Endothelial cell of umbilical vein (primary cell): ENCODE data around the gene ZNF597. TPM values are rescaled to one million over a fixed set of nuclear protein-coding genes. Genes with fewer than 3 reads are reported as not detected.

ENCODE experiments used
- Bru-seq: library from RNA; stranded (reverse); fragments of 400-500 nt; gene quantifications from one replicate; lab custom pipeline; 2021; lab: Mats Ljungman, UMichigan
- BruChase-seq, 2 experiments: library from RNA; stranded (reverse); fragments of 400-500 nt; gene quantifications; one replicate each; lab custom pipeline; 2021; lab: Mats Ljungman, UMichigan
- BruUV-seq: library from RNA; stranded (reverse); fragments of 400-500 nt; replicated peaks from 2 replicates; lab custom pipeline; 2021; lab: Mats Ljungman, UMichigan
- CTCF ChIA-PET: fragments of 300-600, 350-600 bp; sonication (Branson Sonifier 250); formaldehyde crosslinking; loops from one replicate; lab custom pipeline; 2021; ENCODE audit warnings: antibody characterized with exemption, inconsistent platforms; lab: Charles Lee
- POLR2A ChIA-PET: fragments of 300-600, 350-600 bp; sonication (Branson Sonifier 250); formaldehyde crosslinking; loops from one replicate; lab custom pipeline; 2021; ENCODE audit warnings: antibody characterized with exemption, inconsistent platforms; lab: Charles Lee
- DNase-seq: peaks from one replicate; pipeline ENCODE4 v3.0.0-alpha.2; 2011; ENCODE audit warnings: low read depth, low spot score
- FAIRE-seq: peaks from 2 replicates; lab custom pipeline; 2011; peaks lifted over from hg19 to GRCh38; lab: Jason Lieb, UNC
- H2AFZ ChIP-seq: 2 replicates; pipeline ENCODE4 v1.6.0; 2012; ENCODE audit warnings: low read depth, low read length, control low read depth, inconsistent platforms
- H3K27ac ChIP-seq: 2 replicates; pipeline ENCODE4 v1.5.1; 2011; ENCODE audit warnings: low read depth, mild to moderate bottlenecking, control low read depth, low read length, moderate library complexity; ENCODE audit not compliant: insufficient read depth
- H3K27me3 ChIP-seq, 2 experiments: 2 replicates each; pipeline versions ENCODE4 v1.6.0 to v1.6.1; 2011; ENCODE audit warnings: low read length in 2 of 2, mixed read lengths in 1 of 2; ENCODE audit not compliant: control insufficient read depth in 2 of 2, insufficient read depth in 2 of 2
- H3K36me3 ChIP-seq, 2 experiments: 2 replicates in 1 of 2; 3 replicates in 1 of 2; pipeline ENCODE4 v1.5.1; 2011; ENCODE audit warnings: low read length in 2 of 2, mild to moderate bottlenecking in 1 of 2, moderate library complexity in 1 of 2; ENCODE audit not compliant: control insufficient read depth in 2 of 2, insufficient read depth in 2 of 2; ENCODE audit errors: extremely low read depth in 1 of 2
- H3K4me1 ChIP-seq: 3 replicates; pipeline ENCODE4 v1.5.1; 2011; ENCODE audit warnings: mild to moderate bottlenecking, low read length; ENCODE audit not compliant: control insufficient read depth, insufficient read depth; ENCODE audit errors: extremely low read depth
- H3K4me2 ChIP-seq: 2 replicates; pipeline ENCODE4 v1.6.1; 2011; ENCODE audit warnings: low read length, control low read depth, mixed read lengths; ENCODE audit not compliant: insufficient read depth
- H3K4me3 ChIP-seq, 3 experiments: fragments of 200-600 bp in 1 of 3; sonication (generic), shearing (Covaris generic) in 1 of 3; replicated peaks in 1 of 3; 2 replicates each; pipeline ENCODE4 v1.5.1; 2011 to 2016; ENCODE audit warnings: control low read depth in 3 of 3, low read length in 3 of 3, mild to moderate bottlenecking in 2 of 3, inconsistent platforms in 1 of 3, low read depth in 1 of 3, moderate library complexity in 1 of 3; ENCODE audit not compliant: insufficient read depth in 1 of 3
- H3K79me2 ChIP-seq: 2 replicates; pipeline ENCODE4 v1.6.0; 2012; ENCODE audit warnings: low read length, inconsistent platforms; ENCODE audit not compliant: control insufficient read depth, insufficient read depth
- H3K9ac ChIP-seq: replicated peaks from 2 replicates; pipeline ENCODE3; 2011; ENCODE audit warnings: low read length, control low read depth; ENCODE audit not compliant: insufficient read depth; ENCODE audit errors: extremely low read depth
- H3K9me1 ChIP-seq: replicated peaks from 3 replicates; pipeline ENCODE4 v1.6.0; 2011; ENCODE audit warnings: mild to moderate bottlenecking, low read length; ENCODE audit not compliant: control insufficient read depth, insufficient read depth; ENCODE audit errors: extremely low read depth
- H3K9me3 ChIP-seq: replicated peaks from 2 replicates; pipeline ENCODE4 v1.5.1; 2012; ENCODE audit warnings: low read length, inconsistent platforms; ENCODE audit not compliant: control insufficient read depth, insufficient read depth
- H4K20me1 ChIP-seq: replicated peaks from 2 replicates; pipeline ENCODE3; 2011; ENCODE audit warnings: mild to moderate bottlenecking, low read length; ENCODE audit not compliant: control insufficient read depth, insufficient read depth; ENCODE audit errors: extremely low read depth
- EZH2 ChIP-seq: IDR thresholded peaks from 2 replicates; pipeline ENCODE4 v1.6.1; 2012; ENCODE audit warnings: borderline replicate concordance, low read depth, mild to moderate bottlenecking, moderate library complexity, low read length, inconsistent platforms; ENCODE audit not compliant: severe bottlenecking
- POLR2AphosphoS5 ChIP-seq: IDR thresholded peaks from 2 replicates; pipeline ENCODE4 v1.6.1; 2012; ENCODE audit warnings: low read depth, mild to moderate bottlenecking, control low read depth, low read length, moderate library complexity; ENCODE audit not compliant: insufficient read depth
- dilution Hi-C: fragments of 300-500 bp; cut with MboI; formaldehyde crosslinking; loops from one replicate; pipeline ENCODE4 v1.15.0; 2019; ENCODE audit warnings: low sequenced_read_pairs; ENCODE audit not compliant: extremely low pct_ligation_motif_present
- intact Hi-C: fragments of 100-400 bp; cut with micrococcal nuclease; formaldehyde crosslinking; loops from one replicate; pipeline ENCODE4 v1.10.0; 2022
- long read RNA-seq: library from polyadenylated mRNA; stranded (forward); transcript quantifications from one replicate; pipeline ENCODE4 v2.0.0, GENCODE V29; 2021
- polyA minus RNA-seq, 3 experiments: library from RNA; depleted of rRNA, polyadenylated mRNA; stranded (reverse); fragments of >200 nt; gene quantifications; 1 replicate in 1 of 3; 2 replicates in 2 of 3; pipeline ENCODE4 v1.2.3, GENCODE V29; 2011
- polyA plus RNA-seq, 4 experiments: library from polyadenylated mRNA; depleted of rRNA in 3 of 4; stranded (reverse) in 3 of 4; unstranded in 1 of 4; fragments of >200 nt; gene quantifications; 2 replicates each; pipeline versions ENCODE4 v1.2.1 to v1.2.3, GENCODE V29; 2011 to 2012; ENCODE audit warnings: missing spikeins in 1 of 4
- total RNA-seq: library from RNA; stranded (reverse); gene quantifications from 2 replicates; pipeline ENCODE4 v1.2.3, GENCODE V29; 2021

The ZNF597 gene
- total RNA-seq = 1.4 and 1.9 TPM in 2 replicates
- 0.72 and 0.75 TPM in 2 replicates for polyA plus RNA-seq
- 0.72 and 1.0 TPM in 2 replicates for polyA plus RNA-seq (2011; cell fraction: cytosol; rRNA removed)
- 1.4 and 1.7 TPM in 2 replicates for polyA plus RNA-seq (2011; cell fraction: nucleus; rRNA removed)
- 1.5 and 1.7 TPM in 2 replicates for polyA plus RNA-seq (2012)
- 1.7 and 2.0 TPM in 2 replicates for polyA minus RNA-seq
- 0.82 TPM for polyA minus RNA-seq (2011; cell fraction: cytosol; rRNA and poly(A)+ RNA removed)
- 2.0 and 2.2 TPM in 2 replicates for polyA minus RNA-seq (2011; cell fraction: nucleus; rRNA and poly(A)+ RNA removed)
- Bru-seq, nascent RNA = percentile 57 among the genes with signal in this experiment
- BruChase-seq, experiment 1, labeled RNA remaining after a 6-hour chase = percentile 47 among the genes with signal in this experiment
- percentile 65 among the genes with signal in this experiment for BruChase-seq, experiment 2, labeled RNA remaining after a 2-hour chase
- long read RNA-seq, full-length matches to known transcripts = 3 of 4 reads
- long read RNA-seq, partial matches to known transcripts = 0 of 4 reads
- long read RNA-seq, other reads (novel, unspliced or antisense) = 1 of 4 reads

- DNase-seq (peak; percentile 90), FAIRE-seq (peak; percentile 87)
- intact Hi-C loops = loop anchor here (2.0 kb wide), 1 partner anchor 43 kb away; the partner anchor contains the start of genes ZNF174 and ZSCAN32
- dilution Hi-C loops = no loop called here
- Histone ChIP-seq H4K20me1 (no peaks in the 10 kb centered on the region), H3K79me2 (peaks cover 18% of the 10 kb centered on the region), H3K27ac (peak within 1 kb of the TSS; percentile 92), H2AFZ (peak within 1 kb of the TSS; percentile 50), H3K9me1 (no peaks in the 10 kb centered on the region), H3K4me3 (peak within 1 kb of the TSS; percentile 57 to 78 (median 69)), H3K9ac (peak within 1 kb of the TSS; percentile 96), H3K4me1 (peaks cover 3% of the 10 kb centered on the region), H3K9me3 (no peaks in the 10 kb centered on the region), H3K27me3 (no peaks in the 10 kb centered on the region), H3K36me3 (no peaks in the 10 kb centered on the region), H3K4me2 (peak within 1 kb of the TSS; percentile 86)
- ChIA-PET CTCF (interaction anchor here (1.0 to 2.9 kb wide), 4 partner anchors 14 to 412 kb away, joined by 3 to 16 read pairs (median 6); partner anchors contain the start of gene CLUAP1), POLR2A (interaction anchor here (0.6 to 1.4 kb wide), 5 partner anchors 14 to 153 kb away, joined by 3 to 6 read pairs (median 5); partner anchors contain the start of genes ZNF174 and ZSCAN32)
- TF ChIP-seq POLR2AphosphoS5 (peak; percentile 23), EZH2 (no peak)
- BruUV-seq = TSS peak; percentile 79
Measured at GRCh38 chr16:3443108-3444031, at the start of gene ZNF597, which contains the start of gene NAA60. Gene ZNF597, minus strand, starts transcription at chr16:3443504. Its CDS starts 351 bp downstream, at chr16:3443153. Gene NAA60, plus strand, starts transcription at chr16:3443680. Its CDS starts 32,548 bp downstream, at chr16:3476228.
